22Rv1 (cell line): Measurements from ENCODE around the gene GYS1.

ENCODE experiments used
- CTCF ChIP-seq: fragments of 450-650 bp; IDR thresholded peaks from 2 replicates; pipeline ENCODE4 v1.5.1; 2017; ENCODE audit warnings: mild to moderate bottlenecking
- ZFX ChIP-seq: fragments of 450-650 bp; IDR thresholded peaks from 2 replicates; pipeline ENCODE4 v1.6.1; 2017; ENCODE audit warnings: antibody characterized with exemption, borderline replicate concordance

GRCh38 chr19:48920949-48921348 lies 72.2 kb downstream of the GYS1 start:
- TF ChIP-seq CTCF (no peak), ZFX (no peak)
